ENCODE results near the gene ATP1A4. TPM values are rescaled to one million over a fixed set of nuclear protein-coding genes. Genes with fewer than 3 reads are reported as not detected.

The ATP1A4 gene
- total and polyA plus RNA-seq, 9 of the 15 experiments (the other 6 are each of a cell fraction or from before 2014, with no cell fraction given) = 0.07 TPM; not detected in 8

- 93% methylated on average over 10 of the region's 10 CpGs for WGBS (ENCODE audit: insufficient coverage, low coverage, missing lambda C conversion rate)
- DNase-seq (ENCODE audit: extremely low read depth in 1 of 4, low spot score in 3 of 4) = no peak
- in situ Hi-C loops (cut with MboI) (no loop called here), intact Hi-C loops (cut with micrococcal nuclease) (no loop called here)
- H4K20me1 ChIP-seq (replicated peaks; ENCODE audit: control insufficient read depth, insufficient read depth, low read length) = 0 out of 2 replicates have a peak, but pooled peaks cover 2% of the 10 kb centered on the region
- H3K9ac ChIP-seq (ENCODE audit: insufficient read depth in 1 of 2, low read depth in 2 of 2, low read length in 2 of 2) = no peak overlapping the region
- H3K4me2 ChIP-seq (ENCODE audit: insufficient read depth, low read length) = no peak overlapping the region
- H3K9me3 ChIP-seq (replicated peaks; ENCODE audit: control insufficient read depth, insufficient read depth, low read depth, low read length) = no peaks in the 10 kb centered on the region
- FAIRE-seq = no peak
- no peak for ATAC-seq
- H2AFZ ChIP-seq (ENCODE audit: low read depth, low read length) = no peak overlapping the region
- H3K27me3 ChIP-seq (ENCODE audit: control insufficient read depth in 2 of 2, insufficient read depth in 2 of 2, low read length in 2 of 2) = no peaks in the 10 kb centered on the region
- H3K36me3 ChIP-seq (ENCODE audit: control insufficient read depth, insufficient read depth, low read length) = peaks cover 98% of the 10 kb centered on the region
- H3K79me2 ChIP-seq (ENCODE audit: control insufficient read depth, insufficient read depth, low read length) = no peaks in the 10 kb centered on the region
- BruUV-seq (replicated peaks) = no TSS peak
- H3K9me1 ChIP-seq (ENCODE audit: control insufficient read depth, insufficient read depth, low read length) = no peaks in the 10 kb centered on the region
- no peak overlapping the region for H3K4me3 ChIP-seq
- H3K27ac ChIP-seq (ENCODE audit: extremely low read depth, low read depth, low read length) = no peak overlapping the region
- TF ChIP-seq ZBTB40 (IDR thresholded peaks at IDR 0.05) = no peak
- no peak for TF ChIP-seq ZBTB40 (CRISPR knock-in tag; IDR thresholded peaks at IDR 0.05)
- TF ChIP-seq ZBTB5 (IDR thresholded peaks at IDR 0.05) = no peak
- no peak for TF ChIP-seq BRF2 (IDR thresholded peaks at IDR 0.05; ENCODE audit: borderline replicate concordance, insufficient read depth, insufficient read length)
- TF ChIP-seq POLR2G (IDR thresholded peaks at IDR 0.05; ENCODE audit: low read depth, low read length) = peak; percentile 52
- TF ChIP-seq RFX7 (CRISPR knock-in tag; IDR thresholded peaks at IDR 0.05) = no peak
- H3K4me1 ChIP-seq (replicated peaks in 1 of 2; ENCODE audit: control insufficient read depth in 2 of 2, insufficient read depth in 2 of 2, low read length in 2 of 2) = no peaks in the 10 kb centered on the region
- POLR2A ChIA-PET = interaction anchor here (1.1 to 4.0 kb wide), 2 partner anchors 9 to 10 kb away, joined by 3 to 41 read pairs; no protein-coding TSS in a partner anchor
- CTCF ChIA-PET (ENCODE audit: low intra/inter-chr PET ratio) = no interaction called here
These were observed 66.2 kb downstream of the ATP1A4 start for GRCh38 chr1:160217481-160218051.

Measured in K562 (cell line).